NCI-H2196 (cell line): ENCODE data around the gene BTRC.

Experiments used
- DNase-seq: peaks from one replicate; lab custom pipeline; 2025; ENCODE audit not compliant: unreplicated experiment; lab: John Stamatoyannopoulos, UW

The BTRC gene

GRCh38 chr10:101476383-101476782, 122.4 kb downstream of the BTRC start:
- no peak for DNase-seq

GRCh38 chr10:101478956-101479355, 125.0 kb downstream of the BTRC start:
- no peak for DNase-seq

GRCh38 chr10:101481256-101481655, 127.3 kb downstream of the BTRC start:
- no peak for DNase-seq

GRCh38 chr10:101482568-101482967, 128.6 kb downstream of the BTRC start:
- DNase-seq = no peak

- no peak for DNase-seq
These were observed 130.3 kb downstream of the BTRC start for GRCh38 chr10:101484175-101484745.

- DNase-seq = no peak
These were observed 131.2 kb downstream of the BTRC start for GRCh38 chr10:101485207-101485606.

GRCh38 chr10:101485681-101486554, 132.0 kb downstream of the BTRC start:
- no peak for DNase-seq

GRCh38 chr10:101487399-101487798, 133.4 kb downstream of the BTRC start:
- no peak for DNase-seq

- peak; percentile 14 for DNase-seq
These were observed 135.4 kb downstream of the BTRC start for GRCh38 chr10:101489355-101489754.

- no peak for DNase-seq
These were observed 136.1 kb downstream of the BTRC start for GRCh38 chr10:101490026-101490425.

- no peak for DNase-seq
These were observed 138.2 kb downstream of the BTRC start for GRCh38 chr10:101492205-101492604.

GRCh38 chr10:101492814-101493213, 138.8 kb downstream of the BTRC start:
- DNase-seq = no peak

- no peak for DNase-seq
These were observed 139.3 kb downstream of the BTRC start for GRCh38 chr10:101493249-101493648.

- DNase-seq = no peak
These were observed 139.9 kb downstream of the BTRC start for GRCh38 chr10:101493782-101494281.

- DNase-seq = no peak
These were observed 140.7 kb downstream of the BTRC start for GRCh38 chr10:101494650-101495049.

- DNase-seq = peak; percentile 1
These were observed 141.5 kb downstream of the BTRC start for GRCh38 chr10:101495324-101495925.

- DNase-seq = no peak
These were observed 150.5 kb downstream of the BTRC start for GRCh38 chr10:101504438-101504837.

- no peak for DNase-seq
These were observed 153.1 kb downstream of the BTRC start for GRCh38 chr10:101506829-101507661.

GRCh38 chr10:101507828-101508227, 153.9 kb downstream of the BTRC start:
- DNase-seq = no peak

- no peak for DNase-seq
These were observed 158.0 kb downstream of the BTRC start for GRCh38 chr10:101511938-101512337.

- DNase-seq = peak; percentile 20
These were observed 158.8 kb downstream of the BTRC start for GRCh38 chr10:101512738-101513137.
